ENCODE measurements around the gene FLT1.

FLT1 gene

DNA sequence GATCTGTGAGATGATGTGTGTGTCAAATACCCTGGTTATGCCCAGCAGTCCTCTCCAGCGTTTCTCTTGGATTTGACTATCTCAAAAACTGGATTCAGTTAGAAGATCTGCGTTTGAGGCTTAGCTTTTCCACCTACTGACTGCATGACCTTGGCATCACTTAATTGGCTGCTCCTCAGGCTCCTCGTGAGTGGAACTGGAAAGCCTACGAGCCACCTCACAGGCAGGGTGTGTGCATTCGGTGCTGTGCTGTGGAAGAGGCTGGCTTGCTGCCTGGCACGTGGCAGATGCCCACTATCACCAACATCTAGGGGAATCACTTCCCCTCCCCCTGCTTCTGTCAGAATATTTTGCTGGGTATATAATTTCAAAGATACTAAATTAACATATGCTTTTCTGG lies 25.6 kb downstream of the FLT1 start:
- Histone ChIP-seq H3K27ac (no peak overlapping the region), H3K27me3 (ENCODE audit: insufficient read depth, low read depth, severe bottlenecking) (no peaks in the 10 kb centered on the region), H3K9me3 (ENCODE audit: severe bottlenecking) (peaks cover 2% of the 10 kb centered on the region), H3K36me3 (no peaks in the 10 kb centered on the region), H3K4me3 (ENCODE audit: low read depth, low read length) (no peak overlapping the region)
- TF ChIP-seq, protein P1, sequence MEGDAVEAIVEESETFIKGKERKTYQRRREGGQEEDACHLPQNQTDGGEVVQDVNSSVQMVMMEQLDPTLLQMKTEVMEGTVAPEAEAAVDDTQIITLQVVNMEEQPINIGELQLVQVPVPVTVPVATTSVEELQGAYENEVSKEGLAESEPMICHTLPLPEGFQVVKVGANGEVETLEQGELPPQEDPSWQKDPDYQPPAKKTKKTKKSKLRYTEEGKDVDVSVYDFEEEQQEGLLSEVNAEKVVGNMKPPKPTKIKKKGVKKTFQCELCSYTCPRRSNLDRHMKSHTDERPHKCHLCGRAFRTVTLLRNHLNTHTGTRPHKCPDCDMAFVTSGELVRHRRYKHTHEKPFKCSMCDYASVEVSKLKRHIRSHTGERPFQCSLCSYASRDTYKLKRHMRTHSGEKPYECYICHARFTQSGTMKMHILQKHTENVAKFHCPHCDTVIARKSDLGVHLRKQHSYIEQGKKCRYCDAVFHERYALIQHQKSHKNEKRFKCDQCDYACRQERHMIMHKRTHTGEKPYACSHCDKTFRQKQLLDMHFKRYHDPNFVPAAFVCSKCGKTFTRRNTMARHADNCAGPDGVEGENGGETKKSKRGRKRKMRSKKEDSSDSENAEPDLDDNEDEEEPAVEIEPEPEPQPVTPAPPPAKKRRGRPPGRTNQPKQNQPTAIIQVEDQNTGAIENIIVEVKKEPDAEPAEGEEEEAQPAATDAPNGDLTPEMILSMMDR (IDR thresholded peaks at IDR 0.05; ENCODE audit: low read depth, low read length), result no peak
- DNase-seq, result no peak

DNA sequence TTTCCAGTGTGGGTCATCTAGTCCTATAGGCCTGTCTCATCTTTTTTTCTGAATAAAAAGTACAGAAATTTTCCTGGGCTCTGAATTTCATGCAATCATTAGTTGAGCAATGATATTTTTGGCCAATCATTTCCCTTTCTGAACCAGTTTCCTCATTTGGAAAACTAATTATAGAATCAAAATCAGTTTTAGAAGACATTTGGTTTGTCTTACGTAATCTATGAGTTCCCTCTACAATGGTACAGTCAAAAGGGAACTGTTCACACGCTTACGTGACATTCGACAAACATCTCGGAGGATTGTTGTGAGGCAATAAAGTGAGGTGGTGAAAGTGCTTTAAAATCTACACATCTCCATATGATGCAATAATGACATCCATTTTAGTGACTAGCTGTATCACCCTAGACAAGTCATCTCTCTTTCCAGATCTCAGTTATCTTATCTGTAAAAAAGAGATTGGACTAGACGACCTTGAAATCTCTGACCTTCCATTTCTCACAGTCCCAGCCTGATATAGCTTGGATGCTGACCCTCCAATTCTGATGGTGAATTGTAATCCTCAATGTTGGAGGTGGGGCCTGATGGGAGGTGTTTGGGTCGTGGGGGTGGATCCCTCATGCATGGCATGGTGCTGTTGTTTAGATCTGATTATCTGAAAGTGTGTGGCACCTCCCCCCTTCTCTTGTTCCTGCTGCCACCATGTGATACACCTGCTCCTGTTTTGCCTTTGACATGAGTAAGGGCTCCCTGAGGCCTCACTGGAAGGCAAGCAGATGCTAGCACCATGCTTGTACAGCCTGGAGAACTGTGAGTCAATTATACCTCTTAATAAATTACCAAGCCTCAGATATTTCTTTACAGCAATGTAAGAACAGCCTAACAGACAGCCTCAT lies 26.7 kb downstream of the FLT1 start:
- no peak for DNase-seq
- H3K36me3 ChIP-seq, result no peaks in the 10 kb centered on the region
- no peak overlapping the region for H3K4me3 ChIP-seq (ENCODE audit: low read depth, low read length)
- H3K27ac ChIP-seq, result no peak overlapping the region
- H3K9me3 ChIP-seq (ENCODE audit: severe bottlenecking), result peaks cover 2% of the 10 kb centered on the region
- TF ChIP-seq, protein P1 (IDR thresholded peaks at IDR 0.05; ENCODE audit: low read depth, low read length), result no peak
- no peaks in the 10 kb centered on the region for H3K27me3 ChIP-seq (ENCODE audit: insufficient read depth, low read depth, severe bottlenecking)

DNA sequence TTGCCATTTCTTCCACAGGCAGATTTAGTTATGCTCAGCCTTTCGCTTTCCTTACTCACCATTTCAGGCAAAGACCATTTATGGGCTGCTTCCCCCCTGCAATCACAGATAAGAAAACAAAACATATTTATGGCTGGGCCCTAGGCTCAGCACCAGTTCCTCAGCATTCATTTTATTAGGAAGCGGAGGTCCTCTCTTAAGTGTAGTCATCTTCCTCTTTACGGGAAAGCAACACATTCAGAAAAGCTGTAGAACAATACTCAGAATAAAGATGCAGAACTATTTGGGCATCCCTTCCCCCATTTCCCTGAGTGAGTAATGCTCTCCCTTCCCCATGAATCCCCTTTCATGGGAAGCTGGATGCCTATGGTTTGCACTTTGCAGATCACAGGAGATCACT lies 27.9 kb downstream of the FLT1 start:
- no peak overlapping the region for H3K27ac ChIP-seq
- TF ChIP-seq, protein P1 (IDR thresholded peaks at IDR 0.05; ENCODE audit: low read depth, low read length), result no peak
- no peaks in the 10 kb centered on the region for H3K36me3 ChIP-seq
- H3K4me3 ChIP-seq (ENCODE audit: low read depth, low read length), result no peak overlapping the region
- no peaks in the 10 kb centered on the region for H3K27me3 ChIP-seq (ENCODE audit: insufficient read depth, low read depth, severe bottlenecking)
- DNase-seq, result no peak
- H3K9me3 ChIP-seq (ENCODE audit: severe bottlenecking), result peaks cover 2% of the 10 kb centered on the region

DNA sequence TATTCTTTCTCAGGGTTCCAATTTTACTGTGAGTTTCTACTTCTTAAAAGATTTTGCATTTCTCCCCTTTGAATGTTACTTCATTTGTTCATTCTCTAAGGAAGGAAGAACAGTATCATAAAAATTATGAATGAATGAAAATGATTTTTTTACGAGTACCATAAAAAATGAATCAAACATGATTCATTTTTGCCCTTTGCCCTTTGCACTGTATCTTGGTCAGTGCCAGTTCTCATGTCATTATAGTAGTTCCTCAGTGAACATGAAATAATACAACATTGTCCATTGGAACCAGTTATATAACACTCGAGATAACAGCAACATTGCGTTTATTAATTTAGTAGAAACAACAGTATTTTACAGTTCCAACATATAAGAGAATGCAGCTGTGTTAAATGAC lies 28.8 kb downstream of the FLT1 start:
- H3K36me3 ChIP-seq, result no peaks in the 10 kb centered on the region
- no peaks in the 10 kb centered on the region for H3K27me3 ChIP-seq (ENCODE audit: insufficient read depth, low read depth, severe bottlenecking)
- H3K4me3 ChIP-seq (ENCODE audit: low read depth, low read length), result no peak overlapping the region
- no peak for DNase-seq
- H3K27ac ChIP-seq, result no peak overlapping the region
- H3K9me3 ChIP-seq (ENCODE audit: severe bottlenecking), result peaks cover 2% of the 10 kb centered on the region
- TF ChIP-seq, protein P1 (IDR thresholded peaks at IDR 0.05; ENCODE audit: low read depth, low read length), result no peak

DNA sequence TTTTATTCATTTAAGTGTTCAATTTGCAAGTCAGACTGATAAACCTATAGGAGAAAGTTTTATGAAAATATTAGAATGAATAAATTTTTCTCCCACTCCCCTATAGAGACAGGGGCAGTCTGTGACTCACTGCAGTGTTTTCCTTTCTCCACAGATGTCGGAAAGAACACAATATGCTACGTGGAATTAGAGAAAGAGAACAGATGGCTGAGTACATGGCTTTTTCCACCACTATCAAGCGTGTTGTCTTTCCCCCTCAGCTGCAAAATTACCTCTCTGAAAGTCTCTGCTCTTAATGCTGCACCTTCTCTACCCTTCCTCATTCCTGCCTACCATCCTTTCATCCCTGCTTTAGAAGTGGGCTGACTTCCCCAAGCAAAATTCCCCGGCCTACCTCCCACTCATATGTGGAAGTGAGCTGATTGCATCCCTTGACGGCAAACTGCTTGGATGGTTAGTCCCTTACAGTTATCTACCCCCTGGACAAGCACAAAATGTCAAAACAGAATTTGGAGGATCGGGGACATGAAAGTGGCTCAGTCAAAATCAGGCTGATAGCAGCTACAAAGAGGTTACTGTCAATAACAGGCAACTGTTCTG lies 30.0 kb downstream of the FLT1 start:
- Histone ChIP-seq H3K9me3 (ENCODE audit: severe bottlenecking) (peaks cover 2% of the 10 kb centered on the region), H3K27me3 (ENCODE audit: insufficient read depth, low read depth, severe bottlenecking) (no peaks in the 10 kb centered on the region), H3K36me3 (no peaks in the 10 kb centered on the region), H3K4me3 (ENCODE audit: low read depth, low read length) (no peak overlapping the region), H3K27ac (peak overlapping the region; percentile 42)
- TF ChIP-seq, protein P1 (IDR thresholded peaks at IDR 0.05; ENCODE audit: low read depth, low read length), result no peak
- DNase-seq, result no peak

Data from WERI-Rb-1 (cell line).